Measurements from ENCODE around the gene MORN5.

MORN5 gene

GRCh38 chr9:122218071-122218934 lies 58.6 kb downstream of the MORN5 start:
- no peak for DNase-seq

DNA sequence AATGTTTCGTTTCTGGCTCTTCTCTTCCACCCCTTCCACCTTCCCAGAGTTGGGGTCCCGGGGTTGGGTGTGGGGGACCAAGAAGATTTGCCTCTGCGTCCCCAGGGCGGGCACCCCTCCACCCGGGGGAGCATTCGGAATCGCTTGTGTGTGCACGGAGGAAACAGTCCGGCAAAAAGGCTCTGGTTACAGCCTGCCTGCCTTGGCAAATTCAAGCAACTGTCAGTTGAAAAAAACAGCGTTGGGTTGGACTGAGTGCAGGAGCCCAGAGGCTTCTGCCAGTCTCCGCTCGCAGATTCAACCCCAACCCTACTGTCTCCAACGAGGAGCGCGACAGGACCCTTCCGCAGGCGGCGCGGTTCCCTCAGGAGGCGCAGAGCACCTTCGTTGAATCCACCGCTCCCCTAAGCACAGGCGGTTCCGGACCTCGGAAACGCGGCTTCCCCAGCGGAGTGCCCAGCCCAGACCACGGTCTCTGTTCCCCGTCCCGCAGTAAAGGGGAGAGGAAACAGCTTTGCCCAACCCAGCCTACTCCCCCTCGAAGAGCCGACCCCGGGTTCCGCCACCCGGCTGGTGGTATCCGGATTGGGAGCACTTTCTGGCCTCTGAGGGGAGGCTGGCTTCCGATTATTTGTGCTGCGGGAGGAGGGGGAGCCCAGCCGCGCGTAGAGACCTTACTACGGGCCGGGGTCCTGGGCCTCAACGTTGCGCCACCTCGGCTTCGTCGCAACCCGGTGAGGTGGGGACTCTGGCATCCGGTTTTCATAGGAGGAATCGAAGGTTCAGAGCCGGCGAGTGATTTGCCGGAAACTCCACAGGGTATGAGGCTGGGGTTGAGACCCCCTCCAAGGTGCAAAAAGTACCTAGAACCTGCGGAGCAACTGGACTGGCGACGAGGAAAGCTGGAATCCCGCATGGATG lies 59.5 kb downstream of the MORN5 start:
- no peak for DNase-seq

DNA sequence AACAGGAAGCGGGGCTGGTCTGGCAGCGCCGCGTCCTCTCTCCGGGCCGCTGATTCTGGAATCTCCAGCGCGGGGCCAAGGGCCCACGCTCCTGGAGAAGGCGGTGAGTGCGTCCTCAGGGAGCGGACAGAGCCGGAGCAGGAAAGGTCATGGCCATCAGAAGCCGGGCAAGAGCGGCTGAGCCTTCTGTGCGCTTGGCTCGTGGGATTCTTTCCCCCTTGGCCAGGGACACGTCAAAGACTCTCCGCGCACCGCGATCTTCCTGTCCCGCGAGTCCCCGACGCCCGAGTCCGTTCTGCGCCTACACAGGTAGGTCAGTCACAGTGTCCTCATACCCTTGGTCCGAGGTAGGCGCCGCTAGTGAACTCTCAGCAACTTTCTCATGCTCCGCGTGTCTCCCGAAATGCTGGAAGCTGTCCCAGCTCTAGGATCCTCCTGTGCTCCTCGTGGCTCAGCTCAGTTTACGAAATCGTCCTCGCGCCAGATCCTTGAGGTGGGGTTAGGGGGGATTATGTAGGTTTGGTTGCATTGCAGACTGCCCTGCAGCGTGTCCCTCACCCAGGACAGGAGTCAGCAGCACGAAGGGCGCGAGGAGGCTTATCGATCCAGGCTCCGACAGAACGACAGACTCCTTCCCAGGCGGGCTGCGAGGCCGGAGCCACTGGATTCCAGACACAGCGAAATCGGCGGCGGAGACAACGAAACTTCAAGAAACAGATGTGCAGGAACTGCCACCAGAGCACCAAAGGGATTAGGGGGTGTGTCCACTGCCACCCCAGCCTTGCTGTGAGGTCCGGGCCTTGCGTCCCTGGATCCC lies 60.4 kb downstream of the MORN5 start:
- no peak for DNase-seq

DNA sequence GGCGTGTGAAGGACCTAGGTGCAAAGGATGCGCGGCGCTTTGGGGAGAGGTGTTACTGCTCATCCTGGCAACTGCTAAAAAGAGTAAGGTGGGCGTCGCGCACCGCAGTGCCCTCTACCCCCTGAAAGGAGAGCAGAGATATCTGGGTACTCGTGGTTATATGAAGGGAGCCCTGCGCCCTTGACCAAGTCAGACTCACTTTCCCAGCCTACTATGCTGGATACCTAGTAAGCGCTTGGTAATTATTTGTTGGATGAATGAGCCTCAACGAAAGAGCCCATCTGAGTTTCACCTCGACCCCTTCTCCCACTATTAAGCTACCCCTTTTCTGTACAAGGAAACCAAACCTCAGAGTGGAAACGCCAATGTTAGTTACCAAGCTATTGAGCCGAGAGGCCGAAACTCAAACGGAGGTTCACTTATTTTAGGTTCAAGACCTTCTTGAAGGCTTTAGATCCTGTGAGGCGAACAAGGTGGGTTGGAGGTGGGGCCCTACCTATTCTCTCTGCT lies 61.0 kb downstream of the MORN5 start:
- no peak for DNase-seq

- DNase-seq, result no peak
Measured at GRCh38 chr9:122221183-122221811, 61.6 kb downstream of the MORN5 start.

DNA sequence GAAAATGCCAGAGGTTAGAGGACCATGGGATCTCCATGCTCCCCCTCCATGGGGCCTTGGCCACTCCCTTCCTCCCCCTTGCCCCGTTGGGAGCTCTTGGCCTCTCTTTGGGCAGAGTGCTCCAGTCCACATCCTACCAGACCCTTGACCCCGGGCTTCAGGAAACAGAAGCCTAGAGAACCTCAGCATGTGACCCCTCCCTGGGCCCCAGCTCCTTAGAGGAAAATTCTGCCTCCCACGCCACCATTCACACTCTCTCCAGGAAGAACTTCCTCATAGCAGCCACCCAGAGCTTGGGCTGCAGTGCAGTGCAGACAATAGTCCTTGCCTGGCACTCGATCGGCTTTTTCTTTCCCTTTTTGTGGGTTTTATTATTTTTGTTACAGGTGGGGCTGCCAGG lies 63.1 kb downstream of the MORN5 start:
- no peak for DNase-seq

GRCh38 chr9:122223435-122223834 lies 63.7 kb downstream of the MORN5 start:
- no peak for DNase-seq

DNA sequence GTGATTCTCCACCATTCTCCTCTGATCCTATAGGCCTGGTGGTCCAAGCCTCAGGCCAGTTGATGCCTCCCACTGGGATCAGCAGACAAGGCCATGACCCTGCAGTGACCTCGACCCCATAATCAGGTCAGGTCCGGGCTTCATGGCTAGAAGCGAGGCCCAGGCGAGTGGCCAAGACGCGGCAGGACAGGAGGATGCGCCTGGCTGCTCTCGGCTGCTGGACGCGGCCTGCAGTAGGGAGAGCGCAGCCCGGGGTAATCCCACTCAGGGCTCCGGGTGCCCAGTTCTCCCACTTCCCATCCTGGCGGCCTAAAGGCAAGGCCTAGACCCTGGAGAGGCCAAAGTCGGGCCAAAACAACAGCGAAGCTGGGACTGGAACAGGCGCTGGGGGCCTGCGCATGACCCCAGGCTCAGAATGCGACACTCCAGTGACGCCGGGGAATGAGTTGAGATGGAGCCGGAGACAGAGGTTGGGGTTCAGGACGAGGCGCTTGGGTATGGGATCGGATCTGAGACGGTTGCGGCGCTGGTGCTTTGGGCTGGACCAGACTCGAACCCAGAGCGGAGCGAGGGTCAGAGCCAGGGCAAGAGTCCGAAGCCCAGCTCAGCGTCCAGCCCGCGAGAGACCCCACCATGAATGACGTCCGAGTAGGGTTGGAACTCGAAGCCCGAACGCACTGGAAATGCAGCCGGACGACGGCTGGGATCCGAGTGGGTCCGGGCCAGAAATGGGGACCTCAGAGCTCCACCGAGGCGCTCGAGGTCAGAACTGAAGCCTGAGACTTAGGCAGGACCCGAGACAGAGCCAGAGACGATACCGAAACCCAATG lies 65.8 kb downstream of the MORN5 start:
- DNase-seq, result no peak

DNA sequence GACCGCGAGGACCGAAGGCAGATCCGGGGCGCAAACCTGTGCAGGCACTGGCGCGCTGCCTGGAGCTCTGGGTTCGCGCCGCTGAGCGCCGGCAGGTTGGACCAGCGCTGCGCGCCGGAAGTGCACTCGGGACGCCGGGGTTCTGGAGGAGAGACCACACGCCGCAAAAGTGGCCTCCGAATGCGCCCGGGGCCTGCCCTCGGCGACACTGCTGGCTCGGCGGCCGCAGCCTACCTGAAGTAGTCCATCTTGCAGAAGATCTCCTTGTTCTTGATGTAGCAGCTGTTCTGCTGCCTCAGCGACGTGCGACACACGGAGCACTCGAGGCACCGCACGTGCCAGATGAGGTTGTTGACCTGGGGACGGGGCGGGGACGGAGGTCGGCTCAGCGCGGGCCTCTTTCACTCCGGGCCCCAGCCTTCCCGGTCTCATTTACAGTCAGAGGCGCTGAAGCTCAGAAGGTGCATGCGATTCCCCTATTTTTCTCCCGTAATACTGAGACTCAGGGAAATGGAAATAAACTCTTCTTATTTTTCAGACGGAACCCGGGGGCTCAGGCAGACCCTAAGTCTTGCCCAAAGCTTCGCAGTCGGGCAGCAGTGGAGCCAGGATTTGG lies 66.5 kb downstream of the MORN5 start:
- DNase-seq, result no peak

DNA sequence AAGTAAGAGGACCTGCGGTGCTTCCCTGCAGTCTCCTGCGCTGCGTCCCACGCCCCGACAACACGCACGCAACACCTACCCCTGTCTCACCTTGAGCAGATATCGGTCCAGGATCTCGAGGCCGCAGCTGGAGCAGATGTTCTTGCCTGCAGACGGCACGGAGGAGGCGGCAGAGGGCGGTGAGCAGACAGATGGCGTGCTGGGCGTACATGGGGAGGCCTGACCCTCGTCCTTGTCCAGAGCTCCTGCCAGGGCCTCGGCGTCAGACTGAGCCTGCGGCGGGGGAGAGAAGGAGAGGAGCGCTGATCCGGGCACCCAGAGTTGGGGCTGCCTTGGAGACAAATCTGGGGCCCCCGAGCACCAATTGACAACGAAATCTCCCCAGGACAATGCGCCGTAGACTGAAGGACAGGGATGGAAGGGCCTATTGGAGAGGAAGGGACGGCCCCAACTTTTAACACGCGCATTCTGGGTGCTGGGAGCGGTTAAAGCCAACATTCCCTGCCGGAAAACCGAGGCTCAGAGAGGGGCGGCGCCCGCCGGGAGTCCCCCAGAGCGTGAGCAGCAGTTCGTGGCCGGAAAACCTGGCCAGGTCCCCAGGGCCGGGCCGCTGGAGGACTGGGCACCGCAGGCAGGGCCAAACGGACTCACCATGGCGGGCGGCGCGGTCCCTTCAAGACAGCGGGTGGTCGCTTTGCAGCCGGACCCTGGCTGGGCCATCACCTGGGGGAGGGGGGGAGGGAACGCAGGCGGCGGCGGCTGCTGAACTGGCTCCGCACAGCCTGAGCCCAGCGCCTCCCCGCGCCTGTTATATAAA lies 67.3 kb downstream of the MORN5 start:
- DNase-seq, result no peak

GRCh38 chr9:122227575-122227900 lies 67.8 kb downstream of the MORN5 start:
- DNase-seq, result no peak

- no peak for DNase-seq
Measured at GRCh38 chr9:122228191-122228567, 68.5 kb downstream of the MORN5 start.

DNA sequence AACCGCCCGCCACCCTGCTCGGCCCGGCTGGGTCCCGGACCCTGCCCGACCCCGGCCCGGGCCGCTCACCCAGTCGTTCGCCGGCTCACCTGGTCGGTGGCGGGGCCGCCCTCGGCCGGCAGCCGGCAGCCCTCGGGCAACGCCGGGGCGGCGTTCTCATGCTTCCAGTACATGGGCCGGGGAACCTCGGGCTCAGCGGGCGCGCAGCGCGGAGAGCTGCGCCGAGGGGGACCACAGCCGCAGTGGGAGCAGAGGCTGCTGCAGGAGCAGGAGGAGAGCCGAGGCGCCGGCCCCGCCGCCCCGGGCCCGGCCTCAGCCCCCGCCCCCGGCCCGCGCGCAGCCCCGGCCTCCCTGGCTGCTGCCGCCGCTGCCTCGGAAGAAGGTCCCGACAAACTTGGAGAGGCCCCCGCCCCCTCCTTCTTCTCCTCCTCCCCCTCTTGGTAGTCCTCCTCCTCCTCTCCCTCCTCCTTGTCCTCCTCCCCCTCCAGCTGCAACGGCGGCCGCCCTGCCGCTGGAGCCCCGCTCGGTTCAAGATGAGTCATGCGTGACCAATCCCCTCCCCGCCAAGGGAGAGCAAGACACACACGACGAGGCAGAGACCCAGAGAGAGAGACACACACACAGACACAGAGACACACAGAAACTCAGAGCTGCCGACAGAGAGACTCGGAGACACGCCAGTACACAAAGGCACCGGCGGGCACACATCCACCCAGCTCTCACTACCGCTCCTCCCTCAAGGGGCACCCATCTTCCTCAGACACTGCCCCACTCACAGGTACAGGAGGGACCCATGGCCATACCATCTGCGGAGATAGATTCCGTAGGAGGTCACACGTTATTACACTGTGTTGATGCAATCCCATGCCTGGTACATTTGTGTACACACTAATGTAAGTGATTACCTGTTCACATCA lies 69.1 kb downstream of the MORN5 start, which contains the start of gene LHX6:
Gene LHX6 (minus strand): TSS at position 390 of the 917 bp plus-strand sequence. CDS start 217 bp downstream, at position 173.
- DNase-seq, result no peak

GRCh38 chr9:122229485-122229837 lies 69.8 kb downstream of the MORN5 start:
- DNase-seq, result no peak

- no peak for DNase-seq
Measured at GRCh38 chr9:122232796-122233306, 73.1 kb downstream of the MORN5 start.

DNA sequence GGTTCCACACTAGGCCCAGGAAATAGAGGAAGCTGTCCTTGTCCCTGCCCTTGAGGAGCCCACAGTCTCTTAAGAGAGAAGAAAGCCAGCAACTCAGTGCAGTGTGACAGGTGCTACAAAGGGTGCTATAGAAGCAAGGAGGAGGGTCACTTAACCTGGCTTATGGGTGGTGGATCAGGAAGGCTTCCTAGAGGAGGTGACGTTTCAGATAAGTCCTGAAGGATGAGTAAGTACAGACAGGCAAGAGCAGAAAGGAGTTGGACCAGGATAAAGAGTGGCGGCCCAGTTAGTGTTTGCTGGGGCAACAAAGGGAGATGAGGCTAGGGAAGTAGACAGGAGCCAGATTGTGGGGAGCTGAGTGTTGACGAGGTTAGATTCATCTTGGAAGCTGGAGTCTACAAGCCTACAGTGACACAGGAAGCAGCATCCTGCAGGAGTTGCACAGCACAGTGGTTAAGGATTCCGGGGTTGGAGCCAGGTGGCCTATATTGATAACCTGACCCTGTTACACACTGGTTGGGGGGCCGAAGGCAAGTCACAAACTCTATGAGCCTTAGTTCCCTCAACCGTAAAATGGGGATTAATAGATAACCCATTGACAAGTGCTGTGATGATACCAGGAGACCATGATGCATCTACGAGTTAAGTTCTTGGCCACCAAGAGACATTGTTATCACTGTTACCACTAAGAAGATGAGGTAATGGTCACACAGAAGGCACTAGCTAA lies 74.5 kb downstream of the MORN5 start:
- no peak for DNase-seq

- DNase-seq, result no peak
Measured at GRCh38 chr9:122236681-122237080, 77.0 kb downstream of the MORN5 start.

- DNase-seq, result no peak
Measured at GRCh38 chr9:122239722-122240121, 80.0 kb downstream of the MORN5 start.

All from activated CD4-positive, alpha-beta T cell treated with anti-CD3 and anti-CD28 coated beads for 4 hours (primary cell).